Stimulated activated naive CD4-positive, alpha-beta T cell treated with Interleukin-2 at 50 U/mL for 16 hours (primary cell): Measurements from ENCODE around the gene TNIK.
"Not testable (repeated sequence)": the region's sequence is repeated elsewhere in the genome, so short reads cannot be mapped to it uniquely, and the experiment has no call there.

Source experiments
- DNase-seq: peaks from one replicate; lab custom pipeline; 2025; lab: John Stamatoyannopoulos, UW

TNIK gene

GRCh38 chr3:171255236-171255806, 204.9 kb downstream of the TNIK start:
- DNase-seq, result no peak

- no peak for DNase-seq
These were observed 205.9 kb downstream of the TNIK start for GRCh38 chr3:171254315-171254714.

- DNase-seq, result no peak
These were observed 208.4 kb downstream of the TNIK start for GRCh38 chr3:171251835-171252234.

- no peak for DNase-seq
These were observed 209.8 kb downstream of the TNIK start for GRCh38 chr3:171250444-171250843.

GRCh38 chr3:171249245-171249644, 211.0 kb downstream of the TNIK start:
- DNase-seq, result no peak

- peak; percentile 7 for DNase-seq
These were observed 211.6 kb downstream of the TNIK start for GRCh38 chr3:171248426-171249111.

GRCh38 chr3:171245796-171246765, 214.1 kb downstream of the TNIK start:
- no peak for DNase-seq

- DNase-seq, result no peak
These were observed 217.3 kb downstream of the TNIK start for GRCh38 chr3:171242951-171243350.

GRCh38 chr3:171242170-171242569, 218.0 kb downstream of the TNIK start:
- no peak for DNase-seq

GRCh38 chr3:171241655-171242054, 218.6 kb downstream of the TNIK start:
- DNase-seq, result not testable (repeated sequence)

- DNase-seq, result no peak
These were observed 219.7 kb downstream of the TNIK start for GRCh38 chr3:171240504-171240835.

GRCh38 chr3:171239757-171240503, 220.3 kb downstream of the TNIK start:
- DNase-seq, result no peak

- no peak for DNase-seq
These were observed 223.2 kb downstream of the TNIK start for GRCh38 chr3:171237009-171237385.

GRCh38 chr3:171236265-171237008, 223.8 kb downstream of the TNIK start:
- DNase-seq, result no peak

GRCh38 chr3:171234298-171235010, 225.8 kb downstream of the TNIK start:
- no peak for DNase-seq

GRCh38 chr3:171231361-171231760, 228.8 kb downstream of the TNIK start:
- DNase-seq, result no peak

GRCh38 chr3:171230865-171231264, 229.3 kb downstream of the TNIK start:
- no peak for DNase-seq

- no peak for DNase-seq
These were observed 231.0 kb downstream of the TNIK start for GRCh38 chr3:171229173-171229572.

GRCh38 chr3:171228240-171228639, 232.0 kb downstream of the TNIK start:
- DNase-seq, result no peak

GRCh38 chr3:171227828-171228227, 232.4 kb downstream of the TNIK start:
- DNase-seq, result no peak

GRCh38 chr3:171227359-171227758, 232.8 kb downstream of the TNIK start:
- DNase-seq, result no peak
